GM12878 (cell line): Measurements from ENCODE around the gene CIB4.

ENCODE experiments used
- BACH1 ChIP-seq: fragments of 450-650 bp; IDR thresholded peaks from 2 replicates; pipeline ENCODE4 v1.6.1; 2017; ENCODE audit warnings: mild to moderate bottlenecking, borderline replicate concordance
- BRCA1 ChIP-seq: IDR thresholded peaks from 2 replicates; pipeline ENCODE4 v1.6.1; 2011; ENCODE audit warnings: low read depth, low read length, improper control_type of control experiment
- CEBPB ChIP-seq, 2 experiments: fragments of 150-350 bp in 1 of 2; IDR thresholded peaks; 2 replicates each; pipeline ENCODE4 v1.6.1; 2012 to 2014; ENCODE audit warnings: low read depth in 2 of 2, low read length in 2 of 2, borderline replicate concordance in 1 of 2, inconsistent platforms in 1 of 2
- CTCF ChIP-seq, 3 experiments: IDR thresholded peaks in 2 of 3; conservative IDR thresholded peaks in 1 of 3; 2 replicates each; pipeline ENCODE4 v1.5.1; 2011; ENCODE audit warnings: low read depth in 3 of 3, low read length in 3 of 3, mild to moderate bottlenecking in 3 of 3, control low read depth in 2 of 3, moderate library complexity in 2 of 3, inconsistent platforms in 1 of 3, mixed read lengths in 1 of 3; ENCODE audit not compliant: control insufficient read depth in 2 of 3, insufficient read depth in 1 of 3; ENCODE audit errors: extremely low read depth in 1 of 3
- EP300 ChIP-seq, 2 experiments: fragments of 150-350 bp in 1 of 2; IDR thresholded peaks; 2 replicates each; pipeline ENCODE4 v1.6.1; 2011 to 2012; ENCODE audit warnings: low read depth in 2 of 2, low read length in 2 of 2, borderline replicate concordance in 1 of 2, improper control_type of control experiment in 1 of 2, inconsistent platforms in 1 of 2; ENCODE audit not compliant: control insufficient read depth in 1 of 2
- EZH2 ChIP-seq: IDR thresholded peaks from 2 replicates; pipeline ENCODE4 v1.6.1; 2012; ENCODE audit warnings: low read depth, mild to moderate bottlenecking, control low read depth, inconsistent platforms, low read length, borderline replicate concordance; ENCODE audit not compliant: control insufficient read depth
- KDM1A ChIP-seq: fragments of 200-600 bp; sonication (generic); IDR thresholded peaks from 2 replicates; pipeline ENCODE4 v1.6.1; 2016; ENCODE audit warnings: borderline replicate concordance
- NR2C2 ChIP-seq: IDR thresholded peaks from 2 replicates; pipeline ENCODE4 v1.6.1; 2011; ENCODE audit warnings: borderline replicate concordance, low read depth; ENCODE audit not compliant: control insufficient read depth, insufficient read length

GRCh38 chr2:26542676-26543505 is 98.3 kb downstream of the CIB4 start:
- TF ChIP-seq EZH2 = no peak
- no peak for TF ChIP-seq NR2C2
- TF ChIP-seq KDM1A = no peak
- TF ChIP-seq BACH1 = no peak
- TF ChIP-seq CTCF (IDR thresholded peaks at IDR 0.05 in 2 of 3, conservative IDR thresholded peaks at IDR 0.05 in 1 of 3; ENCODE audit: control insufficient read depth in 2 of 3, extremely low read depth in 1 of 3, insufficient read depth in 1 of 3, low read depth in 3 of 3, low read length in 3 of 3) = no peak
- TF ChIP-seq BRCA1 = no peak
- TF ChIP-seq EP300 (IDR thresholded peaks at IDR 0.05; ENCODE audit: borderline replicate concordance in 1 of 2, control insufficient read depth in 1 of 2, low read depth in 2 of 2, low read length in 2 of 2) = no peak
- no peak for TF ChIP-seq CEBPB (IDR thresholded peaks at IDR 0.05; ENCODE audit: borderline replicate concordance in 1 of 2, low read depth in 2 of 2, low read length in 2 of 2)
